Uterus (tissue), 2 donors: ENCODE measurements around the gene DAP.

Experiments used
- POLR2A ChIP-seq, 2 donors: fragments of 450-650 bp; IDR thresholded peaks; one replicate each; pipeline ENCODE4 v1.6.1; 2016; ENCODE audit warnings: antibody characterized with exemption in 2 of 2, mild to moderate bottlenecking in 1 of 2, moderate library complexity in 1 of 2
- TF ChIP-seq, protein P1 (sequence below), 4 experiments: fragments of 200-600 bp in 2 of 4; fragments of 450-650 bp in 2 of 4; sonication (generic) in 2 of 4; IDR thresholded peaks; one replicate each; pipeline ENCODE4 v1.5.1; 2016 to 2019; ENCODE audit warnings: antibody characterized with exemption in 4 of 4, mild to moderate bottlenecking in 2 of 4, moderate library complexity in 1 of 4

DNA sequence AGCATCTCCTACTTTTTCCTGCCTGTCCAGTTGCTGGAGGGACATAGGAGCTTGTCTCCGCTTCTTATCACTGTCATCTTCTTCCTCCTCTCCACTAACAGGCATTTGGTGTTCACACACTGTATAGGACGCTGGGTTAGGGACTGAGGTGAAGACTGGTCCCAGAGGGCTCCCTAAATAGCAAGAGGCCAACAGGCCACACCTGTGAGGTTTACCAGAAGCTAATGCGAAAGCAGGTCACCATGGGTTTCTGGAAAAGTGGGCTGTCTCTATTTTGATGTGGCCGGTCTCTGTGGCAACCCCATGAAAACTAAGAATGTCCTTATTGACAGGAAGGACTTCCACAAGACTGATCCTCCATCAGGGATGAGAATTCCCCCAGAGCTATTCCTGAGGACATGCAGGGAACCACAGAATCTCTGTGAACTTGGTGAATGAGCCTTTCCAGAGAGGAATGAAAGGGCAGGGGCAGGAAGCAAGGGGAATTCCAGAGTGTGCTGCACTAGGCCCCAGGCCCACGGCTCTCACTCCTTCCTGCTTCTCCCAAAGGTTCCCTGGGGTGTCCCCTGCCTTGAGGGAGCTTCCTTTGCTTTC is 61.7 kb downstream of the DAP start:
- TF ChIP-seq, protein P1, sequence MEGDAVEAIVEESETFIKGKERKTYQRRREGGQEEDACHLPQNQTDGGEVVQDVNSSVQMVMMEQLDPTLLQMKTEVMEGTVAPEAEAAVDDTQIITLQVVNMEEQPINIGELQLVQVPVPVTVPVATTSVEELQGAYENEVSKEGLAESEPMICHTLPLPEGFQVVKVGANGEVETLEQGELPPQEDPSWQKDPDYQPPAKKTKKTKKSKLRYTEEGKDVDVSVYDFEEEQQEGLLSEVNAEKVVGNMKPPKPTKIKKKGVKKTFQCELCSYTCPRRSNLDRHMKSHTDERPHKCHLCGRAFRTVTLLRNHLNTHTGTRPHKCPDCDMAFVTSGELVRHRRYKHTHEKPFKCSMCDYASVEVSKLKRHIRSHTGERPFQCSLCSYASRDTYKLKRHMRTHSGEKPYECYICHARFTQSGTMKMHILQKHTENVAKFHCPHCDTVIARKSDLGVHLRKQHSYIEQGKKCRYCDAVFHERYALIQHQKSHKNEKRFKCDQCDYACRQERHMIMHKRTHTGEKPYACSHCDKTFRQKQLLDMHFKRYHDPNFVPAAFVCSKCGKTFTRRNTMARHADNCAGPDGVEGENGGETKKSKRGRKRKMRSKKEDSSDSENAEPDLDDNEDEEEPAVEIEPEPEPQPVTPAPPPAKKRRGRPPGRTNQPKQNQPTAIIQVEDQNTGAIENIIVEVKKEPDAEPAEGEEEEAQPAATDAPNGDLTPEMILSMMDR (IDR thresholded peaks at IDR 0.05), result no peak
- no peak for TF ChIP-seq POLR2A (IDR thresholded peaks at IDR 0.05)
